HG02870 (cell line): ENCODE measurements around the gene SUPT3H.

ENCODE experiments used
- ATAC-seq: cut with Tn5 transposase; IDR thresholded peaks from one replicate; pipeline ENCODE4 v1.9.1; 2021; ENCODE audit warnings: mild to moderate bottlenecking, moderate library complexity; ENCODE audit not compliant: unreplicated experiment

SUPT3H gene

GRCh38 chr6:44859901-44860410, 517.8 kb downstream of the SUPT3H start:
- no peak for ATAC-seq

DNA sequence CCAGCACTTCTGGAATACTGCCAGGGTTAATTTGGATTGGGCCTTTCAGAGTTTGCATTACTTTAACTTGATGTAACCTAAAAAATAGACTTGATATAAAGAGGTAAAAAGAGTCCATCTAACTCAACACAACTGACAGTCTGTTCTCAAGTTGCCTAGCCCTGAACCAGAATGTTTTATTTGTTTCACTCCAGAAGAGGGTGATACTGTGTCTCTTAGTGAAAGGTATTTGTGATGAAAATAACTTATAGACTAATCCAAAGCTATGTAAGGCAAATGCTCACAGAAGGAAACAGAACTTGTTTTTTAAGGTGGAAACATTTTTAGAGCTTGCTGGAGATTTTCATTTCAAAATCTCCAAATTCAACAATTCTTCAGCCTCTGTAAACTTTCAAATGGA, 518.7 kb downstream of the SUPT3H start:
- ATAC-seq = no peak

GRCh38 chr6:44856479-44856878, 521.3 kb downstream of the SUPT3H start:
- ATAC-seq = no peak

DNA sequence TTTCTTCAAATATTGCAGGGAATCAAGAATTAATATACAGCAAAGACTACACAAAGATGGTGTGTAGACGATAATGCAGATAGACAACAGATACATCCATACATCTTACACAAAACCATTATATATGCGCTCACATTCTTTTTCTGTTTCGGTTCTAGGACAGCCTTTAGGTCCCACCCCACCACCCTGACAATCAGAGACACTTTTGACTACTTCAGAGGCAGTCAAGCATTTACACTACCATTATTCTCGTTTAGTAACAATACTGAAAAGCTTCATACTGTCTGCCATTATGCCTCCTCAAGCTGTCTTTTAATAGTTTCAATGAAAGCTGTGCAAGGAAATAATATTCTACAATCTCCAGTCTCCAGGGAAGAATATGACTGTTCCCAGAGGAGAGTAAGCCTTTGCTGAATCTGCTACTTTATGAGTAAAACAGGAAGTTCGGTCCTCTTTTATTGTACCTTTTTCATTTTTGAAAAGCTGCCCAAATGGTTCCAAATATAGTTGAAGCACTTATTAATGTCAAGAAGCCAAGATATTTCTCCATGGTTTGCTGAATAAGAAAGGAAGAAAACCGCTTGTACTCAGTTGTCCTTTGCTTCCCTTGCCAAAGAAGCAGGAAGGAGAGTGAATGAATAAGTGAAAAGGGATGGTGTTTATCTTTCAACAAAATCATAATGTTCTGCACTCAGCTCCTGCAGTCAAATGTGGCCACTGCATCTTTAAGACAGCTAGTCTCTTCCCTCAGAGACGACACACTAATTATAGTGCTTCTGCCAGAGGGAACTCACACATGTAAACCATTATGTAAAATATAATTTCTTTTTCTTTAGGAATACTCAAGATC, 521.9 kb downstream of the SUPT3H start:
- ATAC-seq = no peak

DNA sequence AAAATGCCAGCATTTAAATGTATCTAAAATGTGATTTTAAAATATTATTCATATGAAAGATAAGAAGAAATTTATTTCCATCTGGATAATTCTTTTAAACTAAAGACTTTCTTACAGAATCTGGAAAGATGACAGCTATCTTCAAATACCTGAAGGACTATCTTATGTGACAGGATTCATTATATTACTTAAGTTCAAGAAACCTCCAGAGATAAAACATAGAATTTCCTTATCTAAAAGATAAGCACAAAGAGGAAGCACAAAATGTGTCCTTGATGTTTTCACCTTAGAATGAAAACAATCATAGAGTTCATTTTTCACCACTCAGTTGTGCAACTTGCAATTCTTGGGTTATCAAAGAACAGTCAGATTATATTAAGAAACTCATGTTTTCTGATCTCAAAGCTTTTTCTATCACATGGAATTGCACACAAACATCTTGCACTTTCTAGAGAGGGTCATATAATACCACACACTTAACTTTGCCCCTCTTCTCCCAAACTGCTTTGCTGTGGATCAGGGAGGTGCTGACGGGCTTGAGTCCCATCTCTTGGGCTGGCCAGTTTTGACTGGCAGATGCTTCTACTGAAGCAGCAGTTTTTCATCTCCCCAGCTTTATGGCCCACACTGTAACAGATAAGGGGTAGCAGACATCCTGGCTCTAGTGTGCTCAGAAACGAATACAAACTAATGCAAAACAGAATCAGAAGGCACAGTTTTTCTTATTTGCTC, 522.9 kb downstream of the SUPT3H start:
- no peak for ATAC-seq

DNA sequence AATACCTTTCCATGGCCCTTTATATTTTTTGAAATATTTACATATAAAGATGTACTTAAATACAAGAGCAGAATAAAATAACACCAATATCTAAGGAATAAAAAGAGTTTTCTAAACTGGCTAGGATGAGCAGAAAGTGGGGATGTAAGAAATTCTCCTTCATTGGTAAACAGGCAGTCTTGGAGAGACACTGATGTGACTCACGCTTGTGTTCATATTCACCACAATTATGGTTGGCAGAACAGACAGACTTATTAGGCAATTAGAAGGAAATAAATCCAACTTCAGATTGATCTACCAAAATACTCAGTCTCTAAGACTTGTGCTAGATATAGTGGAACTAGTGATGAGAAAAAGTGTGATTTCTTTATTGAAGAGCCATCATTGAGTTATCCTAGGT, 526.6 kb downstream of the SUPT3H start:
- ATAC-seq = no peak

DNA sequence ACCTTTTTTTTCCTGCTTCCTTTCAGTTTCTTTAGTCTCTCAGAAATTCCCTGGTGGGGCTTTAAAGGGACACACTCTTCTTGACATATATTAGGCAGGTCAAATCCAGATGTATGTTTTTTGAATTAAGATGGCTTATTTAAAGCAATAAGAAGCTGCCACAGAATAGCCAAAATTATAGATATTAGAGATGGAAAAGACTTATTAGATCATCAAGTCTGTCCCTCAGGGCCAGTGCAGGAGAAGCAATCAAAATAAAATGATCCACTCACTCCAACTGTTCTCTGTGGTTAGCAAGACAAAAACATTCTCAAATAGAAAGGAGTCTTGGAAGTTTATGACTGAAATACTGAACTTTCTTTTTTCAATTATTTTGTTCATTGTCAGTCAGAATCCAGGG, 527.4 kb downstream of the SUPT3H start:
- ATAC-seq = no peak

DNA sequence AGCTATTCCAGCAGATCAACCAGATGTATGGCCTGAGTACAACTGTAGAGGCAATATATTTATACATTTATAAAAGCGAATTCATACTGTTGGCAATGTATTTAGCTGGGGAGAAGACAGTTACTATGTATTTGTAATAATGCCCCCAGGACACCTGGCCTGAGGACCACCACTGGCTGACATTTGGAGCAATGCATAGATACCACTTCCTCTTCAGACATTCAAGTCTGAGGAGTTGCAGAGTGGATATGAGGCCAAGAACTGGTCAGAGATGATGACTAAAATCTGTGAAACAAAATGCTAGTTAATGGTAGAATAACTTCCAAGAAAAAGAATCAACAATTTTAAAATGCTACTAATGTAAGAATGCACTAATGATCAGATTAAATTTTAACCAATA, 527.9 kb downstream of the SUPT3H start:
- ATAC-seq = no peak

DNA sequence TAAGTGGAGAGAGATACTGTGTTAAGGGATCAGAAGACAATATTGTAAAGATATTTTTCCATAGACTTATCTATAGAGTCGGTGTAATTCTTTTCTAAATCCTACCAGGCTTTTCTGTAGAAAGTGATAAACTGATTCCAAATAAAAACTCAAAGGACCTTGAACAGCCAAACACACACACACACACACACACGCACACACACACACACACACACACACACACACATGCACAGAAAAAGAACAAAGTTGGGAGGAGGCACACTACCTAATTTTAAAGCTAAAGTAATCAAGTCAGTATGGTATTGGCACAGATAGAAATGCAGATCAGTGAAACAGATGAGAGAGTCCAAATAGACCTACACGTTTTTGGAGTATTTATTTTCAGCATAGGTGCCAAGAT, 534.0 kb downstream of the SUPT3H start:
- no peak for ATAC-seq

GRCh38 chr6:44842616-44843015, 535.1 kb downstream of the SUPT3H start:
- ATAC-seq = no peak

DNA sequence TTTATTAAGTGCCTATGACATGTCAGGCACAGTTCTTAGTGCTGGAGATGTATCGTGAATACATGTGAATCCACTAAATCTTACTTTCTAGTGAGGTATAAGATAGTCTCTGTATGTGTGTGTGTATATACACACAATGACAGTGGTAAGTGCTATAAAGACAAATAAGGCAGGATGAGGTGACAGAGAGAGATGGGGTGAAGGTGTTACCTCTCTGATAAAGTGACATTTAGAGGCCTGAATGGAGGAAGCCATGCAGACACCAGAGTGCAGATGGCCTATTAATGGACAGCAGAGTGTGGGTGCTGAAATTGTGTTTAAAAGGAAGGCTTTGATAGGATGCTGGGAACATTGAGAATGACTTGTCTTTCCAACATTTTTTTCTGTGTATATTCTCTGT, 535.9 kb downstream of the SUPT3H start:
- no peak for ATAC-seq

DNA sequence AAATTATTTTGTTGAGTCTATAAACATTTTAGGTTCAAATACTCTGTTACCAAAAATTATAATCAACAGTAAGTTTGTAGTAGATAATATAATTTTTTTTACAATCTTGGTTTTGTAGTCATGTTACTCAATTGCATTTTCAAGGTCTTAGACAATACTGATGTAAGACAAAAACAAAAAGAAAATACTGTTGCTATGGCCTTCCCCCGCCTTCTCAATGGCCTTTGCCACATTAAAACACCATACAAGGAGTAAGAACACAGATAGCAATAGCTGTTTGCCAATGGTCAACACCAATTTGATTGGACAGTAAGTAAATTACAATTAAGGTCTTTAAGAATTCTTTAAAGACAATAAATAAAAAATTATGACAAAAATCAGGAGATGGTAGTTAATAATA, 540.0 kb downstream of the SUPT3H start:
- ATAC-seq = no peak

DNA sequence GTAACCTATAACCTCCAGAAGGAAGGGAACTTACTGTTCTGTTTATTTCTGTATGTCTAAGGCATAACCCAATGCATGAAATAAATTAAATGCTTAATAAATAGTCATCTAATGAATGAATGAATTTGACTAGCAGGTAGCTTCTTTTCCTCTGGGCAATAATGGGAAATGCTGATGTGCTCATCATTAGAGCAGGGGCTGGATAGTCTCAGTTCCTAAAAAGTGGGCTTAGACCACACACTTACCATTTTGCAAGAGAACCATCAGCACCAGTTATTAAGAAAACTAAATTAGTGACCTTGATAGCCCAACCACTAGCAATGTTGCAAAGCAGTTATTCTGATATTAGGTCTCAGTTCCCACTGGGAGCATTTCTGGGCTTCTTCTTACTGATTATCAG, 540.5 kb downstream of the SUPT3H start:
- ATAC-seq = no peak

- no peak for ATAC-seq
Measured at GRCh38 chr6:44833248-44833647, 544.5 kb downstream of the SUPT3H start.

DNA sequence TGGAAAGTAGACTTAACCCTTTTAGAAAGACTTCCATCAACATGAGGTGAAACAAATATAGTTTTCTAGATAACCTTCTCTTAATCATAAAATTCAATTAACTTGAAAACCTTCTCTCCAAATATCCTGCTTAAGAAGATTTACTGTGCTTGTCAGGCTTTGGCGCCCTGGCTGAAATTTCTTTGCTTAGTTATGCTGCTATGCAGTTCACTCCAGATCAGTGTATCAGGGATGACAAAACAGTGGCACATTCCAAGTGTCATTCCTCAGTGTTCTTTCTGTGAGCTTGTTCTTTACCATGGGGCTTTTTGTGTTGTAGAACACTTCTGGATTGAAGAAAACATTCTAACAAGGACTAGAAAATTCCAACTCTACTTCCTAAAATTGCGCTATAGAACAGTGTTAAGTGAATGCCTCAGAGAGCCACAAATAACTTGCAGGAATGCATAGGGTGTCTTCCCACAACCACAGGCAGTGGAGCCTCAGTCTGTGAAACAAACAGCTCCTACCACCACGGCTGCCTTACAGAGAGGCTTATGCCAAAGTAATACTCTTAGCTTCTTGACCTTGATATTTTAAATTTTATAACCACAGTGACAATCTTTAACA, 546.6 kb downstream of the SUPT3H start:
- no peak for ATAC-seq

- ATAC-seq = no peak
Measured at GRCh38 chr6:44829836-44830235, 547.9 kb downstream of the SUPT3H start.

GRCh38 chr6:44828780-44829179, 549.0 kb downstream of the SUPT3H start:
- no peak for ATAC-seq

- ATAC-seq = no peak
Measured at GRCh38 chr6:44826025-44826676, 551.6 kb downstream of the SUPT3H start.

DNA sequence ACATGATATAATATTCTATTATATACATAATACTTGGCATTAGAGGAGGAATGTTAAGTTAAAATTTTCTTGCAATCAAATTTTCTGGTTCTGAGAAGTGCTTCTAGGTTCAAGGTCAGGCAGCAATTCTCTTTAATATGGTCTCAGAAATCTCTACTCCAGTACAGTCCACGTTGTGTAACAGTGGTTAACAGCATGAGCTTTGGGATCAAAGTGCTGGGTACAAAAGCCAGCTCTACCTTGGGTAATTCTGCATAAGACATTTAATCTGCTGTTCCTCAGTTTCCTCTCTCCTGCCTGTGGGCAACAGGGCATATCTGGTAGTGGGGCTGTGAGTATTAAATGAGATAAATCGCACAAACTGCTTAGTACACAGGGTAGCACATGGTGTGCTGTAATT, 552.5 kb downstream of the SUPT3H start:
- no peak for ATAC-seq

DNA sequence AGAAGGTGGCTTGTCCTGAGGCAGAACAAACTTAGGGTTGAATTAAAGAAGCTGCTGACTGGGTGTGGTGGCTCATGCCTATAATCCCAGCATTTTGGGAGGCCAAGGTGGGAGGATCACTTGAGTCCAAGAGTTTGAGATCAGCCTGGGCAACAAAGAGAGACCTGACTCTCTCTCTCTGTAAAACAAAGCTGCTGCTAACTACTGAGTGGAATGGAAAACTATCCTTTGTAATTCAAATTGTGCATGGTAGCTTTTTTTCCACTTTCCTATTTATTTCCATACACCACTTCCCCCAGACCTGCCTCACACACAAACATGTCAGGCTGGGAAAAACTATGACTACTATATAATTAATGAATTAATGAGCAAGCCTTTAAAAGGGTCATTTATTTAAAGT, 553.2 kb downstream of the SUPT3H start:
- no peak for ATAC-seq

- ATAC-seq = no peak
Measured at GRCh38 chr6:44820759-44821158, 557.0 kb downstream of the SUPT3H start.
